ENCODE data around the gene CD2AP.

CD2AP gene

DNA sequence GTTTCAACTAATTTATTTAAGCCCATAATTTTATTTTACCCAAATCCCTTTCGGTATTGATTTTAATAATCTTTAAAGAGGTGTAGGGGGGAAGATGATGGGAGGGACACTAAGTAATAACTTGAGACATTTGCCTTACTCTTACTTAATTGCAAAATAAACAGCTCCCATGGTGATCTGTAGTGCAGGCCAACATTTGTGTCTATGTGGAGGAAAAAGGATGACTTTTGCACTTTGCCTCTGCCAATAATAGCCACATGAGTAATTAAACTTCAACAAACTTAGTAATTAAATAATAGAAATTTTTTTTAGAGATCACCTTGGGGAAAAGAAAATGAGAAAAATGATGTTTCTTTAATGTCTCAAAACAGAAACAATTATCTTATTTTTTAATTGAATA is 29.9 kb upstream of the CD2AP start:
- no peaks in the 10 kb centered on the region for H3K36me3 Mint-ChIP-seq (ENCODE audit: low read depth)
- intact Hi-C loops (cut with micrococcal nuclease): no loop called here
- no peaks in the 10 kb centered on the region for H3K4me1 Mint-ChIP-seq (ENCODE audit: low read depth)
- peaks cover 59% of the 10 kb centered on the region for H3K27me3 Mint-ChIP-seq
- peaks cover 14% of the 10 kb centered on the region for H3K9me3 Mint-ChIP-seq
- no peak overlapping the region for H3K4me3 Mint-ChIP-seq
- H3K27ac Mint-ChIP-seq: no peak overlapping the region

DNA sequence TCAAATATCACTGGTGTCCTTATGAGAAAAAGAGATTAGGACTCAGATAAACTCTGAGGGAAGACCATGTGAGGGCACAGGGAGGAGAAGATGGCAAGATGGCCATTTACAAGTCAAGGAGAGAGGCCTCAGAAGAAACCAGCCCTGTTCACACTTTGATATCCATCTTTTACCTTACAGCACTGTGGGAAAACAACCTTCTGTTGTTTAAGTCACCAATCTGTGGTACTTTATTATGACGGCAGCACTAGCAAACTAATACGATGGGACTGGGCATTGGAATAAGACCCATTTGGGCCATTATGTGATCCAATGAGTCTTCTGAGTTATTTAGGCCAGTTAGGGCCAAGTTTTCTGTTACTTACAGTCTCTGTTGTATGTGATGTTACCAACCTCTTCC is 26.4 kb upstream of the CD2AP start:
- Mint-ChIP-seq H3K36me3 (ENCODE audit: low read depth) (no peaks in the 10 kb centered on the region), H3K4me1 (ENCODE audit: low read depth) (no peaks in the 10 kb centered on the region), H3K9me3 (no peaks in the 10 kb centered on the region), H3K4me3 (no peak overlapping the region), H3K27me3 (peaks cover 54% of the 10 kb centered on the region), H3K27ac (no peak overlapping the region)
- intact Hi-C loops (cut with micrococcal nuclease): no loop called here

DNA sequence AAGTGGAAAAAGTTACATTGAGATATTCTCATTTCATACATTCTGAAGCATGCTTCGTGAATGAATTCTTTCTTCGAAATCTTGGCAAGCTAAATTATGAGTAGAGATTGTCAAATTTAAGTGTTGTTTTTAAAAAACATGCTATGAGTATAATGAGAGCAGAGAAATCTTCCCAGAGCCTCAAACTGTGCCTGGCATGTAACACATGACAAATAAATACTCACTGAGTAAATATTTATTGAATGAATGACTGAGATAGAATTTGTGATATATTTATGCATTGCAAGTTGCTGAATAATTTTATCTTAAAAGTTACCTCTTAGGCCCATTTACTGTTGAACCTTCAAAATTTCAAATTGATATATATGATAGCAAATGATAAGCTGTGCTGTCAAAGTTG is 24.7 kb upstream of the CD2AP start:
- Mint-ChIP-seq H3K27me3 (peaks cover 45% of the 10 kb centered on the region), H3K4me3 (no peak overlapping the region), H3K9me3 (no peaks in the 10 kb centered on the region), H3K36me3 (ENCODE audit: low read depth) (no peaks in the 10 kb centered on the region), H3K27ac (no peak overlapping the region), H3K4me1 (ENCODE audit: low read depth) (no peaks in the 10 kb centered on the region)
- intact Hi-C loops (cut with micrococcal nuclease): no loop called here

DNA sequence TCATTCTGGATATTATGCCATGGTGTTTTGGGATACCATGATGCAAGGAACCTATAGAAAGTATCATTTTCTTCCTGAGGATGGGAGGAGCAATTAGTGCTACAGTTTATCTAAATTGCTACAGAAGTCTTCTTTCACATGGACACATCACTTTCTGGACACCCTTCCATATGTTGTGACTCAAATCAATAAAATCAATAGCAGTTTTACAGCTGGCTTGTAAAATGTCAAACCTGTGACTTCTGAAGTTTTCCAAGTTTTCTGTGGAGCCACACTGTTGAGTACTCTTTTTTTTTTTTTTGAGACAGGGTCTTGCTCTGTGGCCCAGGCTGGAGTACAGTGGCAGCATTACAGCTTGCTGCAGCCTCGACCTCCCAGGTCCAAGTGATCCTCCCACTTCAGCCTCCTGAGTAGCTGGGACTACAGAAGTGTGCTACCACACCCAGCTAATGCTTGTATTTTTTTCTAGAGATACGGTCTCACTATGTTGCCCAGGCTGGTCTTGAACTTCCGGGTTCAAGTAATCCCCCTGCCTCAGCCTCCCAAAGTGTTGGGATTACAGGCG is 24.1 kb upstream of the CD2AP start:
- no peaks in the 10 kb centered on the region for H3K9me3 Mint-ChIP-seq
- H3K4me1 Mint-ChIP-seq (ENCODE audit: low read depth): no peaks in the 10 kb centered on the region
- H3K27me3 Mint-ChIP-seq: peaks cover 42% of the 10 kb centered on the region
- no peak overlapping the region for H3K27ac Mint-ChIP-seq
- intact Hi-C loops (cut with micrococcal nuclease): no loop called here
- no peaks in the 10 kb centered on the region for H3K36me3 Mint-ChIP-seq (ENCODE audit: low read depth)
- no peak overlapping the region for H3K4me3 Mint-ChIP-seq

DNA sequence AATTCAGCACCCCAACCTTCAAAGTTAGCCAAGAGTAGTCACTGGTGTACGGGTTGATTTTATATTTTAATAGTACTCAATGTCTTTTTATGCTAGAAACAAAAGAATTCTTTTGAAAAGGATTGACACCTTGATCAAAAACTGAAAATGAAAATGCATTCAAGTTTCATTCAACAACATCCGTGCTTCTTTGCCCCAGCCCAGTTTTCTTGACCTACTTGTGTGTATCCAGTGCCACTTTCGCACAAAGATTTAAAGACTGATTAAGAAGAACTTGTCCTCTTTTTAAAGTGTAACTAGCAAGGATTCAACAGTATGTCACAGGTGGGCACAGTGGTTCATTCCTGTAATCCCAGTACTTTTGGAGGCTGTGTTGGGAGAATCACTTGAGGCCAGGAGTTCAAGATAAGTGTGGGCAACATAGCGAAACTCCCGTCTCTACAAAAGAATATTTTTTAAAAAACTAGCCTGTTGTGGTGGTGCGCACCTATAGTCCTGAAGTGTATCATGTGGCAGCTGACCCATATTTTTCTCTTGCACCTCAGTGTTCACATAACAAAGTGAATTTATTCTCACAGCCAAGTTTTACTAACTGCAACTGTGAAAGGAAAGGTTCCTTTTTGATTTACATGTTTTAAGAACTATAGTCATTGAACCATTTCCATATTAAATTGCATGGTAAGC is 22.7 kb upstream of the CD2AP start:
- Mint-ChIP-seq H3K36me3 (ENCODE audit: low read depth) (no peaks in the 10 kb centered on the region), H3K4me1 (ENCODE audit: low read depth) (no peaks in the 10 kb centered on the region), H3K4me3 (no peak overlapping the region), H3K27me3 (peaks cover 45% of the 10 kb centered on the region), H3K27ac (no peak overlapping the region), H3K9me3 (no peaks in the 10 kb centered on the region)
- intact Hi-C loops (cut with micrococcal nuclease): no loop called here

DNA sequence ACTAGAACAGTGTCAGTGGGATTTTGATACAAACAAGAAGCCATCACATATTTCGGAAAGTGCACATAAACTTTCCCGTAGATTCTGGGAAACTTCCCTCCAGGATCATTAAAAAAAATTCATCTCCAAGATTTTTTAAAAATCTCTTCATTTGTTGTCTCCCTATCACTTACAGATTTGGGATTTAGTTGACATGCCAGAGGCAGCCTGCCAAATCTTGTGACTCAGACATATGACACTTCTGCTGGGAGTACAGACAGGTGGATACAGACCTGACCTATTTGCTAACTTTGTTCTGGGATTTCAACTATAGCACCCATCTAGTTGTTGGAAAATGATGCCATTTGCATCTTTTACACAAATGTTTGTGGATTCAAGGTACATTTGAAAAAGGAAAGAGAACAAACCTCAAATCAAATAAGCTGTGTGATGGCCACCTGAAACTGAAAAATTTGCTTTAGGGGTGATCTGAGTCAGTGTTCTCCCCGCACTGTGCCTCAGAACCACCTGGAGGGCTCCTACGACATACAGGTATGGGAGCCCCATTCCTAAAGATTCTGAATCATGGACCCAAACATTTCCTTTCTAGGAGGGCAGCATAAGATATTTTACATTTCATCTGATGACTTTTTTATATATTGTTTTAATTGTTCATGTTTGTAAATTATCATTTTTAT is 21.9 kb upstream of the CD2AP start:
- Mint-ChIP-seq H3K4me1 (ENCODE audit: low read depth) (peaks cover under 1% of the 10 kb centered on the region), H3K27ac (no peak overlapping the region), H3K36me3 (ENCODE audit: low read depth) (no peaks in the 10 kb centered on the region), H3K4me3 (no peak overlapping the region), H3K9me3 (no peaks in the 10 kb centered on the region), H3K27me3 (peaks cover 46% of the 10 kb centered on the region)
- intact Hi-C loops (cut with micrococcal nuclease): no loop called here

DNA sequence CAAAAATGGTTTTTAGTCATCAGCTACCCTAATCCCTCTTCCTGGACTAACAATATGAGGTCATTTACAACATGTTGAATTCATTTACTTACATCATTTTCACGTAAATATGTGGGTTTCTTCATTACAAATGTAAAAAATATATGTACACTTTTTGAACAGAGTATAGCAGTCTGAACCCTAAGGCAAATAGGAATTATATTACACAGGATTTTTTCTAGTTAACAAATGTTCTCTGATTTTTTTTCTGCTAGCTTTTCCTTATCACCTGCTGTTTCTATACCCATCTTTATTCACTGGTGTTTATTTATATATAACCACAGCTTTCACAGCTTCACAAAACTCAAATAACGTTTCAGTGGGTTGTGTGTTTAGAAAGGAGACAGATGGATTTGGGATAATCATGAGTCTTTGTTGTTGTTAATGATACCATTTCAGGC is 21.0 kb upstream of the CD2AP start:
- Mint-ChIP-seq H3K36me3 (ENCODE audit: low read depth) (no peaks in the 10 kb centered on the region), H3K4me3 (no peak overlapping the region), H3K4me1 (ENCODE audit: low read depth) (peaks cover 8% of the 10 kb centered on the region), H3K9me3 (no peaks in the 10 kb centered on the region), H3K27ac (no peak overlapping the region), H3K27me3 (peaks cover 46% of the 10 kb centered on the region)
- intact Hi-C loops (cut with micrococcal nuclease): no loop called here

DNA sequence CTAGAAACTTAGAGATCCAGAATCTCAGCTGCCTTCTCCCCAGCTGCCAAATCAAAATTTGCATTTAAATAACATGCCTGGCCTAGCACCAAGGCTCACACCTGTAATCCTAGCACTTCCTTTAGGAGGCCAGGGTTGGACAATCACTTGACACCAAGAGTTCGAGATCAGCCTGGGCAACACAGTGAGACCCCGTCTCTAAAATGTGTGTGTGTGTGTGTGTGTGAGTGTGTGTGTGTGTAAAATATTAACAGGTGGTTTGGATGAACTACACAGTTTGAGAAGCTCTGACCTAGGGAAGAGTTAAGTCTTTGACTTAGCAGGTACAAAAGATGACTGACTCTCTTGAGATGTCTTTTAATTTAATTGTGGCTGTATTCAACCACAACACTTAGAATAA is 20.2 kb upstream of the CD2AP start:
- no peak overlapping the region for H3K4me3 Mint-ChIP-seq
- intact Hi-C loops (cut with micrococcal nuclease): no loop called here
- H3K9me3 Mint-ChIP-seq: no peaks in the 10 kb centered on the region
- H3K27ac Mint-ChIP-seq: no peak overlapping the region
- peaks cover 43% of the 10 kb centered on the region for H3K27me3 Mint-ChIP-seq
- H3K36me3 Mint-ChIP-seq (ENCODE audit: low read depth): no peaks in the 10 kb centered on the region
- peaks cover 10% of the 10 kb centered on the region for H3K4me1 Mint-ChIP-seq (ENCODE audit: low read depth)

DNA sequence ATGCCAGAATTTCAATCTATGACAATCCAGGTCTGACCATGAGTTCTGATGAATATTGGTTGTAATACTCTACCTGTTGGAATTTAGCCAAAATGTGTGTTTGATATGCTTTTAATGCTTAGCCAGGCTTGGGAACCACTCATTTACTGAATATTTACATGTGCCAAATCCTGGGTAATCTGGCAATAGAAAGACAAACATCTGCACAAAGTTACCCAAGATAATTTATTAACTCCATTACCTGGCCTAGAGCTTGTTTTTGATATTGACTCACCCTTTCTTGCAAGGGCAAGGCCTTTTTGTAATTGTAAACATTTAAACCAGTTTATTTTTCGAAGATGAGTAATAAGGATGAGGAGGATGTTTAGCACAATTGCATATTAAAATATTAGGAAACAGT is 13.5 kb upstream of the CD2AP start:
- Mint-ChIP-seq H3K27me3 (peaks cover 48% of the 10 kb centered on the region), H3K27ac (no peak overlapping the region), H3K4me3 (no peak overlapping the region), H3K9me3 (no peaks in the 10 kb centered on the region), H3K36me3 (ENCODE audit: low read depth) (no peaks in the 10 kb centered on the region), H3K4me1 (ENCODE audit: low read depth) (peaks cover 10% of the 10 kb centered on the region)
- intact Hi-C loops (cut with micrococcal nuclease): no loop called here

DNA sequence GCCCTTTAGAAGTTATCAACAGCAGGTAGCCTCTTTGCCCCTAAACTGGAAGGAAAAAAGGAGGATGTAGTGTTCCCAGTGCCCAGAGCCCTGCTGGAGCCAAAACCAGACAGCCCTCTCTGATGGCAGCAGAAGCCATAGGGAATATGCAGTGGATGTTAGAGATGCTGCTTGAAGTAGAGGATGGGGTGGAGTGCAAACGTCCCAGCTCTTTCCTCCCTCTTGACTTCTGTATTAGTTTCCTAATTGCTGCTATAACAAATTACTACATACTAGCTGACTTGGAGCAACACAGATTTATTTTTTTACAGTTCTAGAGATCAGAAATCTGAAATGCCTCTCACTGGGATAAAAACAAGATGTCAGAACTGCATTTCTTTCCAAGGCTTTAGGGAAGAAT is 12.5 kb upstream of the CD2AP start:
- no peak overlapping the region for H3K4me3 Mint-ChIP-seq
- intact Hi-C loops (cut with micrococcal nuclease): no loop called here
- H3K27me3 Mint-ChIP-seq: peaks cover 51% of the 10 kb centered on the region
- peaks cover 10% of the 10 kb centered on the region for H3K4me1 Mint-ChIP-seq (ENCODE audit: low read depth)
- H3K36me3 Mint-ChIP-seq (ENCODE audit: low read depth): no peaks in the 10 kb centered on the region
- H3K27ac Mint-ChIP-seq: no peak overlapping the region
- H3K9me3 Mint-ChIP-seq: no peaks in the 10 kb centered on the region

DNA sequence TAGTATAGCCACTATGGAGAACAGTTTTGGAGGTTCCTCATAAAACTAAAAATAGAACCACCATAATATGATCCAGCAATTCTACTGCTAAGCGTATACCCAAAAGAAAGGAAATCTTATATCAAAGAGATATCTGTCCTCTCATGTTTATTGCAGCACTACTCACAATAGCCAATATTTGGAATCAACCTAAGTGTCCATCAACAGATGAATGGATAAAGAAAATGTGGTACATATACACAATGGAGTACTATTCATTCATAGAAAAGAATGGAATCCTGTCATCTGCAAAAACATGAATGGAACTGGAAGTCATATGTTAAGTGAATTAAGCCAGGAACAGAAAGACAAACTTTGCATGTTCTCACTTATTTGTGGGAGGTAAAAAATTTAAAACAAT is 5.7 kb upstream of the CD2AP start:
- no peak overlapping the region for H3K4me3 Mint-ChIP-seq
- no peaks in the 10 kb centered on the region for H3K9me3 Mint-ChIP-seq
- no peaks in the 10 kb centered on the region for H3K36me3 Mint-ChIP-seq (ENCODE audit: low read depth)
- H3K27ac Mint-ChIP-seq: no peak overlapping the region
- peaks cover 56% of the 10 kb centered on the region for H3K27me3 Mint-ChIP-seq
- intact Hi-C loops (cut with micrococcal nuclease): no loop called here
- H3K4me1 Mint-ChIP-seq (ENCODE audit: low read depth): no peaks in the 10 kb centered on the region

DNA sequence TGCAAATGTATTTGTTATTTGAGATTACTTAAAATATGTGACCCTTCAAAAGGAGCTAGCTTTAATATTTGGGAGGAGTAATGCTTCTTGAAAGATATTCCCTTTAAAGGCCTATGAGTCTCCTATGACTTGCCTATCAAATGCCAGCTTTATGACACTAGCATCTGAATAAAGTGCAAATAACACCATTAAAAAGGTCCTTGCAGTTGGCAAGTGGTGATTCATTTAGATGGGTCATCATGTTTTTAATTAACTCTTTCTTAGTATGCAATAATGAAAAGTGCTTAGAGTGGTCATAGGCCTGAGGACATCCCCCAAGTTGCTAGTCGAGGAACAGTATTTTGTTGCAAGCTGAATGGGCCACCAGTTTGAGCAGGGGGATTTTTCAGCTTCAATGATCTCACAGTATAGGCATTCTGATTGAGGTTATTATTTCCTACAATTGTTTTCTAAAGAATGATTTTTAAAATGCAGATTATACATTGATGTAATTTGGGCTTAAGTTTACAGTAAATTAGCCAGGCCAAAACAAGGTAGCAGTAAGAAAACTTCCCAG is 3.7 kb upstream of the CD2AP start:
- H3K27me3 Mint-ChIP-seq: peaks cover 55% of the 10 kb centered on the region
- peaks cover 12% of the 10 kb centered on the region for H3K36me3 Mint-ChIP-seq (ENCODE audit: low read depth)
- intact Hi-C loops (cut with micrococcal nuclease): no loop called here
- no peak overlapping the region for H3K4me3 Mint-ChIP-seq
- H3K9me3 Mint-ChIP-seq: no peaks in the 10 kb centered on the region
- H3K27ac Mint-ChIP-seq: no peak overlapping the region
- H3K4me1 Mint-ChIP-seq (ENCODE audit: low read depth): peaks cover 7% of the 10 kb centered on the region

DNA sequence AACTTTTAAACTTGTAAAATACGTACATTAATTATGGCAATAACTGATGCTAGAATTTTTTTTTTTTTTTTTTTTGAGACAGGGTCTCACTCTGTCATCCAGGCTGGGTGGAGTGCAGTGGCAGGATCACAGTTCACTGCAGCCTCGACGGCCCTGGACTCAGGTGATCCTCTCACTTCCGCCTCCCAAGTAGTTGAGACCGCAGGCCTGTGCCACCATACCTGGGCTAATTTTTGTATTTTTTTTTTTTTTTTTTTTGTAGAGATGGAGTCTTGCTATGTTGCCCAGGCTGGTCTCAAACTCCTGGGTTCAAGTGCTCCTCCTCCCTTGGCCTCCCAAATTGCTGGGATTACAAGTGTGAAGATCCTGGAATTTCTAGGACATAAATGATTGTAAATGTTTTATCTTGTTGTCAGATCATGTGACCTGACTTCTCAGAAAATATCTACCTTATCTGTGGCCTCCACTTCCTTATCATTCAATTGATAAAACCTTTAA is 2.2 kb upstream of the CD2AP start:
- H3K36me3 Mint-ChIP-seq (ENCODE audit: low read depth): peaks cover 12% of the 10 kb centered on the region
- H3K27me3 Mint-ChIP-seq: peaks cover 43% of the 10 kb centered on the region
- H3K4me1 Mint-ChIP-seq (ENCODE audit: low read depth): peaks cover 12% of the 10 kb centered on the region
- H3K27ac Mint-ChIP-seq: no peak overlapping the region
- H3K9me3 Mint-ChIP-seq: no peaks in the 10 kb centered on the region
- intact Hi-C loops (cut with micrococcal nuclease): loop anchor here (5.0 kb wide), 1 partner anchor 63 kb away; no protein-coding TSS in a partner anchor
- H3K4me3 Mint-ChIP-seq: no peak overlapping the region

DNA sequence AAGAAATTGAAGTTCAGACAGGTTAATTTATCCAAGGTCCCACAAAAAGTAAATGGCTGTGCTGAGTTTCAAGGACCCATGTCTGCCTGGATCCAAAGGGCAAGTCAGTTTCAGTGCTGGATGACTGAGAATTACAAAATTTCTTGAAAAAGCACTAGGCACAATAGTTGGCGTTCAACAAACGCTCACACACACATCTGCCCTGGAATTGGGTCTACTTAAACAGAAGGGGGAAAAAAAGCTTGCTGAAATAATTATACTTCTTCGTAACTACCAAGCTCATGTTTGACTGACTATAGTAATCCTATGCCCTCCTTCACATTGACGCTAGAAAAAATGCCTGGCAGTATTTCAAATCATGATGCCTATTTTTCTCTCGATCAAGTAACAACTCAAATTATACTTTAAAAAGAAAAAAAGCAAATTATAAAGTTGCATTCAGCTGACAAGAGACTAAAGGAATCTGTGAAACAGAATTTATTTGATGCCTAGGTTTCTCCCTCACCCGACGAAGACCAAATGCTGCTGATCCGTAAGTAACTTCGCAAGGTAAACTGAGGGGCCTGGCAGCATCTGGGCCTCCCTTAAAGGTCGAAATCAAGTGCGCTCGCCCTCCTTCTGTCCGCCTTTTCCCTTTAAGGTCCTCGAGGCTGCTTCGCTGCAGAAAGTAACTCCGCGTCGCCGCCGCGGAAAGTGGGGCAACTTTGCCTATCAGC is 650 bp upstream of the CD2AP start:
- Mint-ChIP-seq H3K27ac (peak overlapping the region; percentile 81), H3K27me3 (peaks cover 34% of the 10 kb centered on the region), H3K9me3 (no peaks in the 10 kb centered on the region), H3K4me3 (peak overlapping the region; percentile 98), H3K4me1 (ENCODE audit: low read depth) (peaks cover 12% of the 10 kb centered on the region), H3K36me3 (ENCODE audit: low read depth) (peaks cover 12% of the 10 kb centered on the region)
- intact Hi-C loops (cut with micrococcal nuclease): loop anchor here (5.0 kb wide), 1 partner anchor 65 kb away; no protein-coding TSS in a partner anchor
